Naive thymus-derived CD8-positive, alpha-beta T cell (primary cell): ENCODE data around the gene BCKDK. TPM values are rescaled to one million over a fixed set of nuclear protein-coding genes. Genes with fewer than 3 reads are reported as not detected.
A peak's percentile ranks its signal among the peaks of the same experiment; 100 is the strongest.

ENCODE experiments used
- ATAC-seq, 2 donors: fragments of 150-1000 bp; cut with Tn5 transposase in 1 of 2; sonication (Bioruptor Pico), chemical (Tn5 transposase) in 1 of 2; 1 replicate in 1 of 2; 2 replicates in 1 of 2; pipeline ENCODE4 v1.10.0; 2021; ENCODE audit warnings: mild to moderate bottlenecking in 2 of 2, moderate library complexity in 2 of 2
- POLR2A ChIA-PET: fragments of 350-600 bp; sonication (Branson Sonifier 250); formaldehyde crosslinking; loops from one replicate; lab custom pipeline; 2021; ENCODE audit warnings: antibody characterized with exemption; lab: Charles Lee
- DNase-seq, 10 donors: peaks; one replicate each; pipeline versions ENCODE4 v3.0.0 to v3.0.0-alpha.2; 2020 to 2022
- H3K27ac Mint-ChIP-seq, 10 donors: one replicate each; pipeline ENCODE4 v1.8.0; 2020 to 2022; ENCODE audit warnings: mild to moderate bottlenecking in 10 of 10, mixed read lengths in 10 of 10, moderate library complexity in 4 of 10, inconsistent platforms in 1 of 10
- H3K27me3 Mint-ChIP-seq, 5 donors: one replicate each; pipeline ENCODE4 v1.8.0; 2021 to 2022; ENCODE audit warnings: mixed read lengths in 5 of 5
- H3K36me3 Mint-ChIP-seq, 3 donors: one replicate each; pipeline ENCODE4 v1.8.0; 2020 to 2022; ENCODE audit warnings: mixed read lengths in 3 of 3, mild to moderate bottlenecking in 2 of 3, inconsistent platforms in 1 of 3
- H3K4me1 Mint-ChIP-seq, 4 donors: one replicate each; pipeline ENCODE4 v1.8.0; 2021 to 2022; ENCODE audit warnings: mixed read lengths in 4 of 4
- H3K4me3 Mint-ChIP-seq, 10 donors: one replicate each; pipeline ENCODE4 v1.8.0; 2020 to 2022; ENCODE audit warnings: mild to moderate bottlenecking in 10 of 10, mixed read lengths in 10 of 10, moderate library complexity in 6 of 10, inconsistent platforms in 1 of 10
- H3K9me3 Mint-ChIP-seq, 9 donors: one replicate each; pipeline ENCODE4 v1.8.0; 2020 to 2022; ENCODE audit warnings: mixed read lengths in 9 of 9, mild to moderate bottlenecking in 3 of 9, inconsistent platforms in 1 of 9, moderate library complexity in 1 of 9
- polyA plus RNA-seq, 3 donors: library from polyadenylated mRNA; unstranded; fragments of 300-500 nt; fragmentation: Illumina TruSeq; gene quantifications; one replicate each; pipeline ENCODE4 v1.2.3, GENCODE V29; 2021
- total RNA-seq, 8 experiments: library from RNA in 2 of 8; stranded (reverse) in 2 of 8; gene quantifications; one replicate each; pipeline ENCODE4 v1.2.3 and lab custom pipeline; 2021 to 2026

The BCKDK gene
- total and polyA plus RNA-seq, 5 experiments from 2014 or later, result 17.1 to 30.8 (median 20.8) TPM

- H3K36me3 Mint-ChIP-seq, result peaks cover 0 to 19% (median 9%) of the 10 kb centered on the region in 3 donors
- POLR2A ChIA-PET, result interaction anchor here (0.6 to 3.2 kb wide), 29 partner anchors 9 to 796 kb away, joined by 3 to 45 read pairs (median 4); partner anchors contain the start of genes ARMC5, FUS, HSD3B7 and KAT8
- H3K27me3 Mint-ChIP-seq, result no peaks in the 10 kb centered on the region
- no peaks in the 10 kb centered on the region for H3K9me3 Mint-ChIP-seq
- DNase-seq, result peak; percentile 73 to 90 (median 84)
- H3K4me1 Mint-ChIP-seq, result peaks cover 22 to 52% (median 45%) of the 10 kb centered on the region in 4 donors
- peak overlapping the region; percentile 90 to 99 (median 96) for H3K27ac Mint-ChIP-seq
- H3K4me3 Mint-ChIP-seq, result peak overlapping the region; percentile 81 to 97 (median 96)
- ATAC-seq, result peak; percentile 41 to 52
These were observed 34.8 kb upstream of the BCKDK start for GRCh38 chr16:31073142-31073969.

- peak; percentile 80 to 84 for ATAC-seq
- Mint-ChIP-seq H3K9me3 (no peaks in the 10 kb centered on the region), H3K27me3 (no peaks in the 10 kb centered on the region), H3K4me3 (peak within 1 kb of the TSS; percentile 81 to 97 (median 96)), H3K36me3 (peaks cover 0 to 27% (median 9%) of the 10 kb centered on the region in 3 donors), H3K27ac (peak within 1 kb of the TSS; percentile 90 to 99 (median 96)), H3K4me1 (peaks cover 21 to 52% (median 45%) of the 10 kb centered on the region in 4 donors)
- POLR2A ChIA-PET, result interaction anchor here (0.5 to 3.2 kb wide), 28 partner anchors 10 to 795 kb away, joined by 3 to 45 read pairs (median 4); partner anchors contain the start of genes ARMC5, FUS, HSD3B7 and KAT8
- peak; percentile 90 to 99 (median 98) for DNase-seq
These were observed 34.0 kb upstream of the BCKDK start, which contains the start of the genes ZNF646 and ZNF668 for GRCh38 chr16:31073970-31074813. TSS of gene ZNF646 (plus strand) at chr16:31074422. CDS start at chr16:31076325, 1,903 bp downstream. TSS of gene ZNF668 (minus strand) at chr16:31074240. CDS start at chr16:31064459, 9,781 bp downstream.

GRCh38 chr16:31074814-31075183 is 33.4 kb upstream of the BCKDK start:
- Mint-ChIP-seq H3K36me3 (peaks cover 0 to 33% (median 9%) of the 10 kb centered on the region in 3 donors), H3K4me1 (peaks cover 21 to 54% (median 46%) of the 10 kb centered on the region in 4 donors), H3K27me3 (no peaks in the 10 kb centered on the region), H3K27ac (peak overlapping the region; percentile 90 to 99 (median 96)), H3K4me3 (peak overlapping the region; percentile 81 to 96 (median 92)), H3K9me3 (no peaks in the 10 kb centered on the region)
- POLR2A ChIA-PET, result interaction anchor here (1.2 to 3.2 kb wide), 14 partner anchors 11 to 795 kb away, joined by 3 to 45 read pairs (median 15); partner anchors contain the start of genes ARMC5, FUS, KAT8 and ORAI3
- DNase-seq (no peak), ATAC-seq (no peak)

GRCh38 chr16:31076319-31076718 is 31.9 kb upstream of the BCKDK start:
- peak in 1 of 10 donors; percentile 52 for DNase-seq
- peaks cover 0 to 42% (median 9%) of the 10 kb centered on the region in 3 donors for H3K36me3 Mint-ChIP-seq
- peak overlapping the region in 6 of 10 donors; percentile 13 to 92 (median 54) for H3K4me3 Mint-ChIP-seq

GRCh38 chr16:31077024-31077423 is 31.2 kb upstream of the BCKDK start:
- POLR2A ChIA-PET, result no interaction called here
- no peaks in the 10 kb centered on the region for H3K27me3 Mint-ChIP-seq
- ATAC-seq (no peak), DNase-seq (peak in 1 of 10 donors; percentile 43)
- H3K27ac Mint-ChIP-seq, result peak overlapping the region in 1 of 10 donors; percentile 56
- H3K4me3 Mint-ChIP-seq, result no peak overlapping the region
- H3K36me3 Mint-ChIP-seq, result peaks cover 0 to 43% (median 9%) of the 10 kb centered on the region in 3 donors
- H3K9me3 Mint-ChIP-seq, result no peaks in the 10 kb centered on the region
- H3K4me1 Mint-ChIP-seq, result peaks cover 17 to 62% (median 49%) of the 10 kb centered on the region in 4 donors

More at GRCh38 chr16:31076319-31076718, 31.9 kb upstream of the BCKDK start:
- Mint-ChIP-seq H3K4me1 (peaks cover 21 to 61% (median 53%) of the 10 kb centered on the region in 4 donors), H3K27me3 (no peaks in the 10 kb centered on the region), H3K9me3 (no peaks in the 10 kb centered on the region), H3K27ac (peak overlapping the region in 6 of 10 donors; percentile 85 to 99 (median 96))
- no peak for ATAC-seq
- POLR2A ChIA-PET, result interaction anchor here (0.6 to 1.3 kb wide), 3 partner anchors 41 to 104 kb away, joined by 3 to 4 read pairs (median 4); partner anchors contain the start of genes FUS and KAT8

- POLR2A ChIA-PET, result no interaction called here
- H3K4me3 Mint-ChIP-seq, result peak overlapping the region in 2 of 10 donors; percentile 36 to 54
- no peaks in the 10 kb centered on the region for H3K9me3 Mint-ChIP-seq
- ATAC-seq (no peak), DNase-seq (peak in 1 of 10 donors; percentile 31)
- H3K4me1 Mint-ChIP-seq, result peaks cover 13 to 60% (median 46%) of the 10 kb centered on the region in 4 donors
- H3K36me3 Mint-ChIP-seq, result peaks cover 0 to 49% (median 9%) of the 10 kb centered on the region in 3 donors
- H3K27me3 Mint-ChIP-seq, result no peaks in the 10 kb centered on the region
- peak overlapping the region in 3 of 10 donors; percentile 20 to 72 (median 53) for H3K27ac Mint-ChIP-seq
These were observed 30.4 kb upstream of the BCKDK start for GRCh38 chr16:31077592-31078396.

- peak overlapping the region in 1 of 10 donors; percentile 72 for H3K27ac Mint-ChIP-seq
- peak in 1 of 10 donors; percentile 22 for DNase-seq
- POLR2A ChIA-PET, result no interaction called here
- H3K4me1 Mint-ChIP-seq, result peaks cover 11 to 58% (median 46%) of the 10 kb centered on the region in 4 donors
- no peak overlapping the region for H3K4me3 Mint-ChIP-seq
- peaks cover 0 to 55% (median 9%) of the 10 kb centered on the region in 3 donors for H3K36me3 Mint-ChIP-seq
- no peak for ATAC-seq
- H3K9me3 Mint-ChIP-seq, result no peaks in the 10 kb centered on the region
- no peaks in the 10 kb centered on the region for H3K27me3 Mint-ChIP-seq
These were observed 29.4 kb upstream of the BCKDK start for GRCh38 chr16:31078597-31079341.

- H3K4me1 Mint-ChIP-seq, result peaks cover 11 to 59% (median 46%) of the 10 kb centered on the region in 4 donors
- no peak for ATAC-seq
These were observed 28.7 kb upstream of the BCKDK start for GRCh38 chr16:31079342-31079944.

GRCh38 chr16:31080035-31080629 is 28.1 kb upstream of the BCKDK start:
- POLR2A ChIA-PET, result interaction anchor here (0.8 kb wide), 1 partner anchor 62 kb away, joined by 3 read pairs; no protein-coding TSS in a partner anchor
- no peak overlapping the region for H3K4me3 Mint-ChIP-seq
- H3K27me3 Mint-ChIP-seq, result no peaks in the 10 kb centered on the region
- no peaks in the 10 kb centered on the region for H3K9me3 Mint-ChIP-seq
- peak overlapping the region in 2 of 10 donors; percentile 7 to 51 for H3K27ac Mint-ChIP-seq
- H3K36me3 Mint-ChIP-seq, result peaks cover 0 to 58% (median 9%) of the 10 kb centered on the region in 3 donors
- DNase-seq (peak in 1 of 10 donors; percentile 55), ATAC-seq (no peak)
- H3K4me1 Mint-ChIP-seq, result peaks cover 5 to 52% (median 39%) of the 10 kb centered on the region in 4 donors

More at GRCh38 chr16:31079342-31079944, 28.7 kb upstream of the BCKDK start:
- Mint-ChIP-seq H3K9me3 (no peaks in the 10 kb centered on the region), H3K27me3 (no peaks in the 10 kb centered on the region), H3K36me3 (peaks cover 0 to 58% (median 9%) of the 10 kb centered on the region in 3 donors), H3K27ac (peak overlapping the region in 2 of 10 donors; percentile 53 to 80), H3K4me3 (no peak overlapping the region)
- POLR2A ChIA-PET, result no interaction called here
- DNase-seq, result peak in 1 of 10 donors; percentile 2
